C4-2B (cell line): ENCODE data around the gene ZNF79.

Experiments used
- H3K27ac ChIP-seq: fragments of 450-650 bp; 2 replicates; pipeline ENCODE4 v1.5.1; 2017
- ZFX ChIP-seq: fragments of 450-650 bp; IDR thresholded peaks from 2 replicates; pipeline ENCODE4 v1.6.1; 2017
- TF ChIP-seq, protein P1 (sequence below): fragments of 450-650 bp; conservative IDR thresholded peaks from 2 replicates; pipeline ENCODE4 v1.5.1; 2017; ENCODE audit warnings: mild to moderate bottlenecking

Gene ZNF79

GRCh38 chr9:127423934-127424675, at the start of gene ZNF79:
Gene ZNF79 (plus strand): TSS chr9:127424382. CDS start chr9:127424788, 406 bp downstream.
- TF ChIP-seq ZFX = peak; percentile 42; the same call in 1 of the 2 replicates
- TF ChIP-seq, protein P1, sequence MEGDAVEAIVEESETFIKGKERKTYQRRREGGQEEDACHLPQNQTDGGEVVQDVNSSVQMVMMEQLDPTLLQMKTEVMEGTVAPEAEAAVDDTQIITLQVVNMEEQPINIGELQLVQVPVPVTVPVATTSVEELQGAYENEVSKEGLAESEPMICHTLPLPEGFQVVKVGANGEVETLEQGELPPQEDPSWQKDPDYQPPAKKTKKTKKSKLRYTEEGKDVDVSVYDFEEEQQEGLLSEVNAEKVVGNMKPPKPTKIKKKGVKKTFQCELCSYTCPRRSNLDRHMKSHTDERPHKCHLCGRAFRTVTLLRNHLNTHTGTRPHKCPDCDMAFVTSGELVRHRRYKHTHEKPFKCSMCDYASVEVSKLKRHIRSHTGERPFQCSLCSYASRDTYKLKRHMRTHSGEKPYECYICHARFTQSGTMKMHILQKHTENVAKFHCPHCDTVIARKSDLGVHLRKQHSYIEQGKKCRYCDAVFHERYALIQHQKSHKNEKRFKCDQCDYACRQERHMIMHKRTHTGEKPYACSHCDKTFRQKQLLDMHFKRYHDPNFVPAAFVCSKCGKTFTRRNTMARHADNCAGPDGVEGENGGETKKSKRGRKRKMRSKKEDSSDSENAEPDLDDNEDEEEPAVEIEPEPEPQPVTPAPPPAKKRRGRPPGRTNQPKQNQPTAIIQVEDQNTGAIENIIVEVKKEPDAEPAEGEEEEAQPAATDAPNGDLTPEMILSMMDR = no peak
- H3K27ac ChIP-seq = peak within 1 kb of the TSS; percentile 84

GRCh38 chr9:127380479-127380878, 43.7 kb upstream of the ZNF79 start:
- TF ChIP-seq ZFX = no peak
- TF ChIP-seq, protein P1 = no peak
- no peak overlapping the region for H3K27ac ChIP-seq

GRCh38 chr9:127382541-127382940, 41.6 kb upstream of the ZNF79 start:
- H3K27ac ChIP-seq = no peak overlapping the region

DNA sequence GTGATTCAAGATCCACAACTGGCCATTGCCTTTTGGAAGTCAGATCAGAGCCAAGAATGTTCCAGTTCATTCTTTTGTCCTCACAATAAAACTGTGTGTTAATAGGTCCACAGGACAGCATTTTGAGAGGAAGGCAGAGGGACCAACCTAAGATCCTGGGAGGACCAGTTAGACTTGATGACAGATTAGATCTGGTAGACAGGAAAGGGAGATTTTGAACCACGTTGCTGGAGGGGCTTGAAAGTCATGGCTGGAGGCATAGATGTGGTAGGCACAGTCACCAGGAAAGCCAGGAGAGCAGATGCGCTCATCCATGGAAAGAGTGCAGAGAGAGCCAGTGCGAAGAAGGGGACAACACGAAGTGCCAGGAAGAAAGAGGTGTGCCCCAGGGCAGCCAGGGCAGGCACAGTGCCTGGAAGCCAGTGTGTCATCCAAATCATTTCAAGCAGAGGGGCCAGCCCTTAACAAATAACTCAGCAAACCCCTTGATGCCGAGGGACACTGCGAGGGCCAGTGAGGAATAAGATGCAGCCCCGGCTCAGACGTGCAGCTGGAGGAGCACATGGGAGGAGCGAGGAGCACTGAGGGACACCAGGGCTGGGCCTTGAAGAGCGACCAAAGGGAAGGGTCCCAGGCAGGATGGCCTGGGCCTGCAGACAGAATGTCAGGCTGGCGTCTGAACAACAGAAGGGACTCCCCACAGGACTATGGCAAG, 40.0 kb upstream of the ZNF79 start:
- no peak for TF ChIP-seq ZFX
- TF ChIP-seq, protein P1 = no peak
- H3K27ac ChIP-seq = no peak overlapping the region; the same call in 1 of the 2 replicates

More at GRCh38 chr9:127382541-127382940, 41.6 kb upstream of the ZNF79 start:
- TF ChIP-seq, protein P1 = no peak
- TF ChIP-seq ZFX = no peak

GRCh38 chr9:127384901-127385300, 39.3 kb upstream of the ZNF79 start:
- no peak overlapping the region; the same call in 1 of the 2 replicates for H3K27ac ChIP-seq
- TF ChIP-seq, protein P1 = no peak
- TF ChIP-seq ZFX = no peak

GRCh38 chr9:127386249-127386648, 37.9 kb upstream of the ZNF79 start:
- TF ChIP-seq, protein P1 = no peak
- TF ChIP-seq ZFX = no peak
- no peak overlapping the region for H3K27ac ChIP-seq

DNA sequence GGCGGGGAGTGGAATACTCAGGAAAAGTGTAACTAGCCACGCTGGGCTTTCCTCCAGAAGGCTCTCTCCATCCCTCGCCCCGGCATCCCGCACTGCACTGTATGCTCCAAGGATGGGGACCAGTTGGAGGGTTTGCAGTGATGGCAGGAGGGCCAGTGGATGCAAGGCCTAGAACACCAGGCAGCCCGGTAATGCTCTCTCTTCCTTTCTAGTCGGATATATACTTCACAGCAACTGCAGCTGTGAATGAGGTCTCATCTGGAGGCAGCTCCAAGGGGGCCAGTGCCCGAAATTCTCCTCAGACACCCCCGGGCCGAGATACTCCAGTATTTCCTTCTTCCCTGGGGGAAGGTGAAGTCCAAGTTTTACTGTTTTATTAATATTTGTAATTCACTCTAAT, 37.2 kb upstream of the ZNF79 start:
- no peak overlapping the region for H3K27ac ChIP-seq
- TF ChIP-seq ZFX = no peak
- TF ChIP-seq, protein P1 = no peak
